SJCRH30 (cell line): ENCODE results near the gene XPO4. TPM values are rescaled to one million over a fixed set of nuclear protein-coding genes. Genes with fewer than 3 reads are reported as not detected.

Experiments used
- DNase-seq, 2 experiments: peaks; one replicate each; pipeline ENCODE4 v3.0.0-alpha.2; 2015 to 2020
- H3K27ac ChIP-seq: fragments of 250-450 bp; sonication (Bioruptor Pico); 2 replicates; pipeline ENCODE4 v1.5.1; 2020; ENCODE audit warnings: mild to moderate bottlenecking, moderate library complexity
- H3K27me3 ChIP-seq: fragments of 250-450 bp; sonication (Bioruptor Pico); 2 replicates; pipeline ENCODE4 v1.5.1; 2020; ENCODE audit warnings: mild to moderate bottlenecking, moderate library complexity
- H3K36me3 ChIP-seq: fragments of 250-450 bp; sonication (Bioruptor Pico); 2 replicates; pipeline ENCODE4 v1.5.1; 2020; ENCODE audit warnings: mild to moderate bottlenecking, moderate library complexity
- H3K4me1 ChIP-seq: fragments of 250-450 bp; sonication (Bioruptor Pico); 2 replicates; pipeline ENCODE4 v1.5.1; 2020; ENCODE audit warnings: mild to moderate bottlenecking, moderate library complexity
- H3K4me3 ChIP-seq: fragments of 250-450 bp; sonication (Bioruptor Pico); 2 replicates; pipeline ENCODE4 v1.5.1; 2020; ENCODE audit warnings: mild to moderate bottlenecking, moderate library complexity
- H3K9me3 ChIP-seq: fragments of 250-450 bp; sonication (Bioruptor Pico); replicated peaks from 2 replicates; pipeline ENCODE4 v1.5.1; 2020; ENCODE audit warnings: mild to moderate bottlenecking, moderate library complexity
- total RNA-seq: library from RNA; depleted of rRNA; stranded (reverse); fragments of >200 nt; shearing (Covaris generic); gene quantifications from 2 replicates; pipeline ENCODE4 v1.2.3, GENCODE V29; 2014

The XPO4 gene
- total RNA-seq, 1 experiment from 2014 or later = 48.0 TPM

GRCh38 chr13:20828539-20829364 lies 73.8 kb downstream of the XPO4 start:
- no peak overlapping the region for H3K27ac ChIP-seq

GRCh38 chr13:20826843-20827560 lies 75.5 kb downstream of the XPO4 start:
- DNase-seq = peak in 1 of 2 experiments; percentile 25
- H3K27me3 ChIP-seq = no peaks in the 10 kb centered on the region
- H3K36me3 ChIP-seq = no peaks in the 10 kb centered on the region; the same call in 1 of the 2 replicates
- H3K27ac ChIP-seq = peak overlapping the region; percentile 21; the same call in 1 of the 2 replicates
- H3K4me1 ChIP-seq = peaks cover 52% of the 10 kb centered on the region
- no peak overlapping the region for H3K4me3 ChIP-seq
- no peaks in the 10 kb centered on the region for H3K9me3 ChIP-seq

More at GRCh38 chr13:20828539-20829364, 73.8 kb downstream of the XPO4 start:
- no peaks in the 10 kb centered on the region; the same call in 1 of the 2 replicates for H3K36me3 ChIP-seq
- H3K4me1 ChIP-seq = peaks cover 54% of the 10 kb centered on the region
- no peaks in the 10 kb centered on the region for H3K9me3 ChIP-seq
- no peaks in the 10 kb centered on the region for H3K27me3 ChIP-seq
- DNase-seq = peak; percentile 48 to 76
- no peak overlapping the region for H3K4me3 ChIP-seq

GRCh38 chr13:20826301-20826700 lies 76.2 kb downstream of the XPO4 start:
- H3K4me3 ChIP-seq = no peak overlapping the region

GRCh38 chr13:20825477-20825875 lies 77.1 kb downstream of the XPO4 start:
- peaks cover 41% of the 10 kb centered on the region for H3K4me1 ChIP-seq
- peaks cover 10% of the 10 kb centered on the region for H3K36me3 ChIP-seq
- no peak overlapping the region for H3K4me3 ChIP-seq
- H3K27me3 ChIP-seq = no peaks in the 10 kb centered on the region
- H3K9me3 ChIP-seq = no peaks in the 10 kb centered on the region
- peak; percentile 60 to 87 for DNase-seq
- H3K27ac ChIP-seq = peak overlapping the region; percentile 75

More at GRCh38 chr13:20826301-20826700, 76.2 kb downstream of the XPO4 start:
- peaks cover 45% of the 10 kb centered on the region for H3K4me1 ChIP-seq
- DNase-seq = no peak
- H3K27ac ChIP-seq = no peak overlapping the region
- peaks cover 3% of the 10 kb centered on the region; the same call in 1 of the 2 replicates for H3K36me3 ChIP-seq
- no peaks in the 10 kb centered on the region for H3K9me3 ChIP-seq
- H3K27me3 ChIP-seq = no peaks in the 10 kb centered on the region

- H3K4me3 ChIP-seq = no peak overlapping the region; the same call in 1 of the 2 replicates
- no peaks in the 10 kb centered on the region for H3K27me3 ChIP-seq
- DNase-seq = peak; percentile 19 to 53
- peaks cover 41% of the 10 kb centered on the region for H3K4me1 ChIP-seq
- peak overlapping the region; percentile 75 for H3K27ac ChIP-seq
- H3K9me3 ChIP-seq = no peaks in the 10 kb centered on the region
- peaks cover 15% of the 10 kb centered on the region for H3K36me3 ChIP-seq
Measured at GRCh38 chr13:20824762-20825476, 77.6 kb downstream of the XPO4 start.

GRCh38 chr13:20823071-20823470 lies 79.5 kb downstream of the XPO4 start:
- DNase-seq = no peak
- Histone ChIP-seq H3K27me3 (no peaks in the 10 kb centered on the region), H3K4me3 (no peak overlapping the region), H3K4me1 (peaks cover 37% of the 10 kb centered on the region), H3K36me3 (peaks cover 15% of the 10 kb centered on the region), H3K27ac (no peak overlapping the region), H3K9me3 (no peaks in the 10 kb centered on the region)

GRCh38 chr13:20822406-20822805 lies 80.1 kb downstream of the XPO4 start:
- H3K36me3 ChIP-seq = peaks cover 15% of the 10 kb centered on the region
- DNase-seq = no peak
- H3K27me3 ChIP-seq = no peaks in the 10 kb centered on the region
- no peaks in the 10 kb centered on the region for H3K9me3 ChIP-seq
- H3K27ac ChIP-seq = no peak overlapping the region
- peaks cover 35% of the 10 kb centered on the region for H3K4me1 ChIP-seq
- no peak overlapping the region for H3K4me3 ChIP-seq

GRCh38 chr13:20819715-20820114 lies 82.8 kb downstream of the XPO4 start:
- Histone ChIP-seq H3K9me3 (no peaks in the 10 kb centered on the region), H3K36me3 (peaks cover 15% of the 10 kb centered on the region), H3K27me3 (no peaks in the 10 kb centered on the region), H3K4me3 (no peak overlapping the region), H3K4me1 (peaks cover 37% of the 10 kb centered on the region), H3K27ac (no peak overlapping the region)
- no peak for DNase-seq

GRCh38 chr13:20815464-20815863 lies 87.1 kb downstream of the XPO4 start:
- Histone ChIP-seq H3K27me3 (no peaks in the 10 kb centered on the region), H3K36me3 (peaks cover 4% of the 10 kb centered on the region; the same call in 1 of the 2 replicates), H3K9me3 (no peaks in the 10 kb centered on the region), H3K4me3 (no peak overlapping the region), H3K27ac (no peak overlapping the region), H3K4me1 (peaks cover 37% of the 10 kb centered on the region)
- no peak for DNase-seq

- Histone ChIP-seq H3K4me3 (no peak overlapping the region), H3K27me3 (no peaks in the 10 kb centered on the region), H3K36me3 (peaks cover 4% of the 10 kb centered on the region; the same call in 1 of the 2 replicates), H3K9me3 (no peaks in the 10 kb centered on the region), H3K27ac (peak overlapping the region; percentile 57), H3K4me1 (peaks cover 37% of the 10 kb centered on the region)
- peak; percentile 84 to 85 for DNase-seq
Measured at GRCh38 chr13:20814224-20814910, 88.2 kb downstream of the XPO4 start.

GRCh38 chr13:20812890-20813289 lies 89.7 kb downstream of the XPO4 start:
- Histone ChIP-seq H3K4me1 (peaks cover 37% of the 10 kb centered on the region), H3K27me3 (no peaks in the 10 kb centered on the region), H3K4me3 (no peak overlapping the region), H3K27ac (no peak overlapping the region), H3K9me3 (no peaks in the 10 kb centered on the region), H3K36me3 (peaks cover 17% of the 10 kb centered on the region)
- no peak for DNase-seq

- no peak for DNase-seq
- no peak overlapping the region for H3K4me3 ChIP-seq
- peaks cover 34% of the 10 kb centered on the region for H3K36me3 ChIP-seq
- no peak overlapping the region for H3K27ac ChIP-seq
- no peaks in the 10 kb centered on the region for H3K9me3 ChIP-seq
- H3K27me3 ChIP-seq = no peaks in the 10 kb centered on the region
- peaks cover 21% of the 10 kb centered on the region for H3K4me1 ChIP-seq
Measured at GRCh38 chr13:20810808-20811207, 91.7 kb downstream of the XPO4 start.

- no peak overlapping the region for H3K27ac ChIP-seq
Measured at GRCh38 chr13:20808874-20809273, 93.7 kb downstream of the XPO4 start.

More at GRCh38 chr13:20808874-20809273, 93.7 kb downstream of the XPO4 start:
- Histone ChIP-seq H3K27me3 (no peaks in the 10 kb centered on the region), H3K9me3 (no peaks in the 10 kb centered on the region), H3K36me3 (peaks cover 34% of the 10 kb centered on the region), H3K4me1 (peaks cover 4% of the 10 kb centered on the region; the same call in 1 of the 2 replicates), H3K4me3 (no peak overlapping the region)
- no peak for DNase-seq
